GM12872 (cell line): ENCODE data around the gene DISP1.

Source experiments
- CTCF ChIP-seq: IDR thresholded peaks from 3 replicates; pipeline ENCODE4 v1.5.1; 2011; ENCODE audit warnings: low read depth, mild to moderate bottlenecking, low read length, moderate library complexity; ENCODE audit not compliant: insufficient read depth

DISP1 gene

GRCh38 chr1:222814536-222815439, at the start of gene DISP1:
DISP1 (plus strand) TSS chr1:222815039; CDS start chr1:222942824, 127,785 bp downstream.
- TF ChIP-seq CTCF: no peak

- no peak for TF ChIP-seq CTCF
Measured at GRCh38 chr1:222767152-222767571, 47.7 kb upstream of the DISP1 start.

- no peak for TF ChIP-seq CTCF
Measured at GRCh38 chr1:222768592-222768991, 46.2 kb upstream of the DISP1 start.

GRCh38 chr1:222769181-222769580, 45.7 kb upstream of the DISP1 start:
- peak; percentile 34; the same call in 2 of the 3 replicates for TF ChIP-seq CTCF

- no peak for TF ChIP-seq CTCF
Measured at GRCh38 chr1:222769971-222770620, 44.7 kb upstream of the DISP1 start.

GRCh38 chr1:222772996-222773379, 41.9 kb upstream of the DISP1 start:
- TF ChIP-seq CTCF: no peak

GRCh38 chr1:222777463-222777862, 37.4 kb upstream of the DISP1 start:
- TF ChIP-seq CTCF: no peak
